Panc1 (cell line): ENCODE measurements around the gene ONECUT3. TPM values are rescaled to one million over a fixed set of nuclear protein-coding genes. Genes with fewer than 3 reads are reported as not detected.
A peak's percentile ranks its signal among the peaks of the same experiment; 100 is the strongest.

ENCODE experiments used
- ATAC-seq: fragments of 200-7000 bp; cut with Tn5 transposase; 2 replicates; pipeline ENCODE4 v1.9.1; 2020; ENCODE audit warnings: mild to moderate bottlenecking, moderate library complexity
- BruUV-seq: library from RNA; stranded (reverse); fragments of 400-500 nt; replicated peaks from 2 replicates; lab custom pipeline; 2021; lab: Mats Ljungman, UMichigan
- CTCF ChIA-PET: fragments of 300-600 bp; sonication (Branson Sonifier 250); formaldehyde crosslinking; loops from one replicate; lab custom pipeline; 2022; ENCODE audit warnings: antibody characterized with exemption; lab: Charles Lee
- POLR2A ChIA-PET: fragments of 300-600 bp; sonication (Branson Sonifier 250); formaldehyde crosslinking; loops from one replicate; lab custom pipeline; 2022; ENCODE audit warnings: antibody characterized with exemption; lab: Charles Lee
- DNase-seq: peaks from one replicate; pipeline ENCODE4 v3.0.0-alpha.2; 2010; ENCODE audit warnings: low read depth, low spot score
- H3K27ac ChIP-seq: 2 replicates; pipeline ENCODE4 v1.5.1; 2011; ENCODE audit warnings: mild to moderate bottlenecking, low read length, inconsistent platforms
- H3K27me3 ChIP-seq: fragments of 200-500 bp; sonication (Bioruptor generic); 2 replicates; pipeline ENCODE4 v1.6.0; 2014; ENCODE audit warnings: low read length, inconsistent platforms; ENCODE audit not compliant: control insufficient read depth, insufficient read depth
- H3K36me3 ChIP-seq: fragments of 200-500 bp; sonication (Bioruptor generic); 2 replicates; pipeline ENCODE4 v1.5.1; 2014; ENCODE audit warnings: inconsistent platforms, mild to moderate bottlenecking, low read length, moderate library complexity; ENCODE audit not compliant: control insufficient read depth, insufficient read depth
- H3K4me1 ChIP-seq: 2 replicates; pipeline ENCODE4 v1.5.1; 2011; ENCODE audit warnings: inconsistent platforms, mild to moderate bottlenecking, low read length, moderate library complexity; ENCODE audit not compliant: control insufficient read depth, insufficient read depth
- H3K4me3 ChIP-seq, 2 experiments: 2 replicates each; pipeline ENCODE4 v1.5.1; 2011 to 2012; ENCODE audit warnings: low read depth in 2 of 2, low read length in 2 of 2, mild to moderate bottlenecking in 2 of 2, inconsistent platforms in 1 of 2, moderate library complexity in 1 of 2
- H3K9me3 ChIP-seq: fragments of 200-500 bp; sonication (Bioruptor generic); 2 replicates; pipeline ENCODE4 v1.5.1; 2014; ENCODE audit warnings: low read depth, mild to moderate bottlenecking, inconsistent platforms, low read length, moderate library complexity; ENCODE audit not compliant: control insufficient read depth, insufficient read depth
- CTCF ChIP-seq: fragments of 450-650 bp; IDR thresholded peaks from 2 replicates; pipeline ENCODE4 v1.5.1; 2017; ENCODE audit warnings: mild to moderate bottlenecking
- POLR2AphosphoS5 ChIP-seq: IDR thresholded peaks from 2 replicates; pipeline ENCODE4 v1.6.1; 2012; ENCODE audit warnings: mild to moderate bottlenecking, low read depth, low read length, moderate library complexity
- REST ChIP-seq, 2 experiments: IDR thresholded peaks; 2 replicates each; pipeline ENCODE4 v1.6.1; 2011 to 2012; ENCODE audit warnings: low read depth in 2 of 2, control low read depth in 1 of 2, low read length in 1 of 2, mild to moderate bottlenecking in 1 of 2, moderate library complexity in 1 of 2; ENCODE audit not compliant: insufficient read depth in 1 of 2
- SIN3A ChIP-seq: IDR thresholded peaks from 2 replicates; pipeline ENCODE4 v1.6.1; 2012; ENCODE audit warnings: low read depth, mild to moderate bottlenecking, low read length, moderate library complexity, borderline replicate concordance; ENCODE audit not compliant: insufficient read depth
- TCF7L2 ChIP-seq: IDR thresholded peaks from 2 replicates; pipeline ENCODE4 v1.6.1; 2011; ENCODE audit warnings: mild to moderate bottlenecking, low read depth, low read length, inconsistent platforms
- in situ Hi-C: cut with HindIII; loops from 2 replicates; pipeline ENCODE4 v1.10.0; 2016; ENCODE audit warnings: low sequenced_read_pairs, low pct_unique_long_range_greater_than_20kb
- intact Hi-C: fragments of 100-400 bp; cut with micrococcal nuclease; formaldehyde crosslinking; loops from one replicate; pipeline ENCODE4 v1.10.0; 2022; ENCODE audit not compliant: unreplicated experiment
- total RNA-seq: library from RNA; stranded (reverse); gene quantifications from one replicate; pipeline ENCODE4 v1.2.1, GENCODE V29; 2021; ENCODE audit not compliant: unreplicated experiment

Gene ONECUT3
- total RNA-seq, 1 experiment from 2014 or later, result 16.5 TPM

GRCh38 chr19:1754636-1755466 lies 1.5 kb downstream of the ONECUT3 start:
- in situ Hi-C loops, result no loop called here

More at GRCh38 chr19:1754636-1755466, 1.5 kb downstream of the ONECUT3 start:
- ChIA-PET POLR2A (no interaction called here), CTCF (no interaction called here)
- no TSS peak for BruUV-seq
- no peaks in the 10 kb centered on the region for H3K27me3 ChIP-seq
- ATAC-seq (peak; percentile 18), DNase-seq (no peak)
- peaks cover 41% of the 10 kb centered on the region for H3K4me1 ChIP-seq
- intact Hi-C loops, result loop anchor here (10.0 kb wide), 1 partner anchor 80 kb away; no protein-coding TSS in a partner anchor
- peak overlapping the region; percentile 88 for H3K27ac ChIP-seq
- no peak; the same call in 1 of the 2 replicates for TF ChIP-seq POLR2AphosphoS5
- peak; percentile 26; the same call in 1 of the 2 replicates for TF ChIP-seq SIN3A
- TF ChIP-seq REST (IDR thresholded peaks at IDR 0.05; ENCODE audit: insufficient read depth in 1 of 2, low read depth in 2 of 2, low read length in 1 of 2), result no peak
- peak; percentile 62 for TF ChIP-seq TCF7L2
- TF ChIP-seq CTCF, result no peak
- H3K4me3 ChIP-seq, result peak overlapping the region; percentile 64 to 75
- no peaks in the 10 kb centered on the region for H3K36me3 ChIP-seq
- H3K9me3 ChIP-seq, result no peaks in the 10 kb centered on the region
